H9 (cell line): ENCODE data around the gene OR8D1. TPM values are rescaled to one million over a fixed set of nuclear protein-coding genes. Genes with fewer than 3 reads are reported as not detected.

Experiments
- DNase-seq: peaks from one replicate; pipeline ENCODE4 v3.0.0-alpha.2; 2017
- H2AFZ ChIP-seq: one replicate; pipeline ENCODE4 v1.6.1; 2013; ENCODE audit warnings: mild to moderate bottlenecking, low read length, control low read depth, moderate library complexity
- H2AK5ac ChIP-seq: 2 replicates; pipeline ENCODE4 v1.6.1; 2013; ENCODE audit warnings: low read length, control low read depth, mixed read lengths; ENCODE audit not compliant: insufficient read length
- H2BK120ac ChIP-seq: one replicate; pipeline ENCODE4 v1.6.1; 2013; ENCODE audit warnings: low read depth, mild to moderate bottlenecking, low read length, control low read depth, inconsistent platforms; ENCODE audit not compliant: poor library complexity, severe bottlenecking
- H2BK12ac ChIP-seq: 2 replicates; pipeline ENCODE4 v1.6.1; 2013; ENCODE audit warnings: low read length, control low read depth, mixed read lengths, low read depth; ENCODE audit not compliant: insufficient read length
- H2BK15ac ChIP-seq: 2 replicates; pipeline ENCODE4 v1.6.1; 2013; ENCODE audit warnings: low read depth, low read length, control low read depth
- H2BK20ac ChIP-seq: one replicate; pipeline ENCODE4 v1.6.1; 2013; ENCODE audit warnings: low read depth, mild to moderate bottlenecking, low read length, control low read depth, inconsistent platforms; ENCODE audit not compliant: poor library complexity, severe bottlenecking
- H2BK5ac ChIP-seq: 2 replicates; pipeline ENCODE4 v1.6.1; 2013; ENCODE audit warnings: low read length, control low read depth, mixed read lengths; ENCODE audit not compliant: insufficient read length
- H3K14ac ChIP-seq: 2 replicates; pipeline ENCODE4 v1.6.1; 2013; ENCODE audit warnings: low read length, control low read depth; ENCODE audit not compliant: insufficient read depth
- H3K18ac ChIP-seq: 2 replicates; pipeline ENCODE4 v1.6.1; 2013; ENCODE audit warnings: low read depth, mild to moderate bottlenecking, mixed read lengths, low read length, control low read depth; ENCODE audit not compliant: insufficient read length
- H3K23ac ChIP-seq: 2 replicates; pipeline ENCODE4 v1.6.1; 2013; ENCODE audit warnings: low read length, control low read depth, mixed read lengths, low read depth; ENCODE audit not compliant: insufficient read length
- H3K23me2 ChIP-seq: 2 replicates; pipeline ENCODE4 v1.6.1; 2013; ENCODE audit warnings: low read depth, mild to moderate bottlenecking, mixed read lengths, low read length, control low read depth; ENCODE audit not compliant: insufficient read length, poor library complexity, severe bottlenecking
- H3K27ac ChIP-seq: 2 replicates; pipeline ENCODE4 v1.5.1; 2013; ENCODE audit warnings: low read length, control low read depth, mixed read lengths, low read depth; ENCODE audit not compliant: insufficient read length
- H3K27me3 ChIP-seq: 2 replicates; pipeline ENCODE4 v1.6.1; 2013; ENCODE audit warnings: low read length, control low read depth, inconsistent platforms; ENCODE audit not compliant: insufficient read depth
- H3K4ac ChIP-seq: 2 replicates; pipeline ENCODE4 v1.6.1; 2013; ENCODE audit warnings: low read depth, mild to moderate bottlenecking, control low read depth, inconsistent platforms, low read length, moderate library complexity
- H3K4me1 ChIP-seq: 2 replicates; pipeline ENCODE4 v1.6.1; 2013; ENCODE audit warnings: low read length, control low read depth, inconsistent platforms; ENCODE audit not compliant: insufficient read depth
- H3K4me2 ChIP-seq: 2 replicates; pipeline ENCODE4 v1.6.1; 2013; ENCODE audit warnings: low read length, control low read depth, mixed read lengths; ENCODE audit not compliant: insufficient read length, insufficient read depth
- H3K56ac ChIP-seq: 2 replicates; pipeline ENCODE4 v1.6.1; 2013; ENCODE audit warnings: low read depth, mild to moderate bottlenecking, mixed read lengths, low read length, control low read depth; ENCODE audit not compliant: insufficient read length
- H3K79me1 ChIP-seq: 2 replicates; pipeline ENCODE4 v1.6.1; 2013; ENCODE audit warnings: low read depth, mild to moderate bottlenecking, moderate library complexity, low read length, control low read depth, inconsistent platforms; ENCODE audit not compliant: insufficient read depth, poor library complexity, severe bottlenecking
- H3K79me2 ChIP-seq: 2 replicates; pipeline ENCODE4 v1.6.1; 2013; ENCODE audit warnings: low read length, control low read depth, inconsistent platforms; ENCODE audit not compliant: insufficient read depth
- H3K9ac ChIP-seq: 2 replicates; pipeline ENCODE4 v1.6.1; 2013; ENCODE audit warnings: low read length, control low read depth, mixed read lengths; ENCODE audit not compliant: insufficient read length; ENCODE audit errors: extremely low read depth
- H3K9me3 ChIP-seq: one replicate; pipeline ENCODE4 v1.6.1; 2013; ENCODE audit warnings: low read depth, low read length, inconsistent platforms; ENCODE audit not compliant: control insufficient read depth
- H3T11ph ChIP-seq: one replicate; pipeline ENCODE4 v1.6.1; 2013; ENCODE audit warnings: mild to moderate bottlenecking, low read length, control low read depth, inconsistent platforms
- H4K20me1 ChIP-seq: one replicate; pipeline ENCODE4 v1.6.1; 2013; ENCODE audit not compliant: control insufficient read depth, insufficient read length, insufficient read depth
- H4K5ac ChIP-seq: 2 replicates; pipeline ENCODE4 v1.6.1; 2013; ENCODE audit warnings: low read depth, mild to moderate bottlenecking, mixed read lengths, low read length, control low read depth; ENCODE audit not compliant: insufficient read length
- H4K8ac ChIP-seq: replicated peaks from 2 replicates; pipeline ENCODE4 v1.6.1; 2013; ENCODE audit warnings: low read length, control low read depth, mixed read lengths, low read depth; ENCODE audit not compliant: insufficient read length
- H4K91ac ChIP-seq: 2 replicates; pipeline ENCODE4 v1.6.1; 2013; ENCODE audit warnings: low read depth, mild to moderate bottlenecking, moderate library complexity, mixed read lengths, low read length, control low read depth; ENCODE audit not compliant: insufficient read length
- H3K27ac Mint-ChIP-seq, 3 experiments: 2 replicates in 2 of 3; 3 replicates in 1 of 3; pipeline ENCODE4 v1.8.0; 2020 to 2021; ENCODE audit warnings: mixed read lengths in 3 of 3, mild to moderate bottlenecking in 1 of 3, moderate library complexity in 1 of 3
- H3K27me3 Mint-ChIP-seq: 2 replicates; pipeline ENCODE4 v1.8.0; 2021; ENCODE audit warnings: low read depth, mild to moderate bottlenecking, moderate library complexity, mixed read lengths
- H3K36me3 Mint-ChIP-seq, 3 experiments: 2 replicates in 2 of 3; 3 replicates in 1 of 3; pipeline ENCODE4 v1.8.0; 2020 to 2021; ENCODE audit warnings: low read depth in 3 of 3, mixed read lengths in 3 of 3; ENCODE audit not compliant: insufficient read depth in 1 of 3
- H3K4me1 Mint-ChIP-seq, 2 experiments: 2 replicates each; pipeline ENCODE4 v1.8.0; 2020; ENCODE audit warnings: mixed read lengths in 2 of 2
- H3K4me3 Mint-ChIP-seq, 2 experiments: 2 replicates in 1 of 2; 3 replicates in 1 of 2; pipeline ENCODE4 v1.8.0; 2020 to 2021; ENCODE audit warnings: mild to moderate bottlenecking in 2 of 2, mixed read lengths in 2 of 2, moderate library complexity in 1 of 2
- H3K9me3 Mint-ChIP-seq, 2 experiments: 2 replicates in 1 of 2; 3 replicates in 1 of 2; pipeline ENCODE4 v1.8.0; 2020; ENCODE audit warnings: mild to moderate bottlenecking in 2 of 2, mixed read lengths in 2 of 2, moderate library complexity in 1 of 2
- WGBS: extraction: QIAGEN DNeasy Blood & Tissue Kit; methylation state at CpG from one replicate; pipeline ENCODE4 v1.1.7; 2013; ENCODE audit warnings: missing lambda C conversion rate, low lambda C conversion rate, mixed read lengths; ENCODE audit not compliant: insufficient read length; ENCODE audit errors: extremely low coverage; 5-methylcytosine and 5-hydroxymethylcytosine counted together
- total RNA-seq: library from RNA; stranded (reverse); gene quantifications from 2 replicates; pipeline ENCODE4 v1.2.1, GENCODE V29; 2021
- TF ChIP-seq, protein P1 (sequence below): fragments of 200-600 bp; sonication (generic); conservative IDR thresholded peaks from 3 replicates; pipeline ENCODE4 v1.8.0; 2021; ENCODE audit warnings: antibody characterized with exemption, mild to moderate bottlenecking

OR8D1 gene
- total RNA-seq, 1 experiment from 2014 or later: not detected

DNA sequence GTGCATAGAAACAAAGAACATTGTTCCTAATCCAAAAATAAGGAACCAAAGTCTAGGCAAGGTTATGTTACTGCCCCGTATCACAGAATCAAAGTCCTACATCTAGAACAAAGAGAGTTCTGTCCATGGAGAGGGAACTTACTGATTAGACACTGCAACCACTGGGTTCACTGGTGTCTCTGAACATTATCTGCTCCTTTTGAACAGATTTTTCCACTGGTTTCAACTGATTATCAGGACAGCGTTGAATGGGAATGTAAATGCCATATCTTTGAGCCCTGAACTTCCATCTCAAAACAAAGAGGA, 26.3 kb upstream of the OR8D1 start:
- no peak overlapping the region for H2BK20ac ChIP-seq
- H4K20me1 ChIP-seq: no peaks in the 10 kb centered on the region
- Mint-ChIP-seq H3K4me3 (no peak overlapping the region), H3K36me3 (no peaks in the 10 kb centered on the region), H3K27ac (no peak overlapping the region), H3K27me3 (no peaks in the 10 kb centered on the region), H3K4me1 (no peaks in the 10 kb centered on the region), H3K9me3 (no peaks in the 10 kb centered on the region)
- H4K5ac ChIP-seq: no peak overlapping the region
- no peaks in the 10 kb centered on the region for H3K79me1 ChIP-seq
- H3K79me2 ChIP-seq: no peaks in the 10 kb centered on the region
- no peak overlapping the region for H3K9ac ChIP-seq
- H3K4ac ChIP-seq: no peak overlapping the region
- no peak overlapping the region for H3K27ac ChIP-seq
- H3K4me1 ChIP-seq: no peaks in the 10 kb centered on the region
- H3K23ac ChIP-seq: no peak overlapping the region
- H3K9me3 ChIP-seq: no peaks in the 10 kb centered on the region
- H4K91ac ChIP-seq: no peak overlapping the region
- no peak overlapping the region for H2BK12ac ChIP-seq
- no peak overlapping the region for H2BK120ac ChIP-seq
- no peak for DNase-seq
- TF ChIP-seq, protein P1, sequence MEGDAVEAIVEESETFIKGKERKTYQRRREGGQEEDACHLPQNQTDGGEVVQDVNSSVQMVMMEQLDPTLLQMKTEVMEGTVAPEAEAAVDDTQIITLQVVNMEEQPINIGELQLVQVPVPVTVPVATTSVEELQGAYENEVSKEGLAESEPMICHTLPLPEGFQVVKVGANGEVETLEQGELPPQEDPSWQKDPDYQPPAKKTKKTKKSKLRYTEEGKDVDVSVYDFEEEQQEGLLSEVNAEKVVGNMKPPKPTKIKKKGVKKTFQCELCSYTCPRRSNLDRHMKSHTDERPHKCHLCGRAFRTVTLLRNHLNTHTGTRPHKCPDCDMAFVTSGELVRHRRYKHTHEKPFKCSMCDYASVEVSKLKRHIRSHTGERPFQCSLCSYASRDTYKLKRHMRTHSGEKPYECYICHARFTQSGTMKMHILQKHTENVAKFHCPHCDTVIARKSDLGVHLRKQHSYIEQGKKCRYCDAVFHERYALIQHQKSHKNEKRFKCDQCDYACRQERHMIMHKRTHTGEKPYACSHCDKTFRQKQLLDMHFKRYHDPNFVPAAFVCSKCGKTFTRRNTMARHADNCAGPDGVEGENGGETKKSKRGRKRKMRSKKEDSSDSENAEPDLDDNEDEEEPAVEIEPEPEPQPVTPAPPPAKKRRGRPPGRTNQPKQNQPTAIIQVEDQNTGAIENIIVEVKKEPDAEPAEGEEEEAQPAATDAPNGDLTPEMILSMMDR: no peak
- H2BK15ac ChIP-seq: no peak overlapping the region
- H3K4me2 ChIP-seq: no peak overlapping the region
- H3K18ac ChIP-seq: no peak overlapping the region
- H3K14ac ChIP-seq: no peak overlapping the region
- no peaks in the 10 kb centered on the region for H3K27me3 ChIP-seq
- H3T11ph ChIP-seq: no peak overlapping the region
- H3K56ac ChIP-seq: no peak overlapping the region
- WGBS: no CpG with 5 or more reads among the region's 2 CpGs
- no peak overlapping the region for H4K8ac ChIP-seq
- H2BK5ac ChIP-seq: no peak overlapping the region
- H3K23me2 ChIP-seq: no peaks in the 10 kb centered on the region
- H2AFZ ChIP-seq: no peak overlapping the region
- no peak overlapping the region for H2AK5ac ChIP-seq
